Measurements from ENCODE around the gene DUSP19.
A peak's percentile ranks its signal among the peaks of the same experiment; 100 is the strongest.
"Not testable (repeated sequence)": the region's sequence is repeated elsewhere in the genome, so short reads cannot be mapped to it uniquely, and the experiment has no call there.

The DUSP19 gene, protein sequence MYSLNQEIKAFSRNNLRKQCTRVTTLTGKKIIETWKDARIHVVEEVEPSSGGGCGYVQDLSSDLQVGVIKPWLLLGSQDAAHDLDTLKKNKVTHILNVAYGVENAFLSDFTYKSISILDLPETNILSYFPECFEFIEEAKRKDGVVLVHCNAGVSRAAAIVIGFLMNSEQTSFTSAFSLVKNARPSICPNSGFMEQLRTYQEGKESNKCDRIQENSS

DNA sequence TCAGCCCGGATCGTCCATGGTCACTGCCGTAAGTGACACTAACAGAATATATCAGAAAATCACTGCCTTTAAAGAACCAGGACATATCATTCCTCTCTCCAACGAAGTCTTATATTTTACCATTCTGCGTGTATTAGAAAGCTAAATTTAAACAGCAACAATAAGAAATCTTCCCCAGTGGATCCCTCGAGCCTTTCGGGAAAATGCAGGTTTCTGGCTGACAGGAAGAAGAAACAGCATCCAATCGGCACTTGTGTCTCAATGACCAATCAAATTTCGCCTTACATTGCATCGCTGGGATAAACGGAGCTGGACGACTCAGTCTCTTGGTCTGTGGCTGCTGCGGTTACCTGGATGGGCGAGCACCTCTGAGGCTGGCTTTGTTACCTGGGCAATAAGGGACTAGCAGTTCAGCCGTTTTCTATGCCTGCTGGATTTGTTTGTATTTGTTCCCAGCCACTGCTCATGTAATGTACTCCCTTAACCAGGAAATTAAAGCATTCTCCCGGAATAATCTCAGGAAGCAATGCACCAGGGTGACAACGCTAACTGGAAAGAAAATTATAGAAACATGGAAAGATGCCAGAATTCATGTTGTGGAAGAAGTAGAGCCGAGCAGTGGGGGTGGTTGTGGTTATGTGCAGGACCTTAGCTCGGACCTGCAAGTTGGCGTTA, at the start of gene DUSP19:
Gene DUSP19 (plus strand): TSS at position 284 of the 675 bp plus-strand sequence. CDS start 187 bp downstream, at position 471.
- DNase-seq = peak; percentile 83 to 90

DNA sequence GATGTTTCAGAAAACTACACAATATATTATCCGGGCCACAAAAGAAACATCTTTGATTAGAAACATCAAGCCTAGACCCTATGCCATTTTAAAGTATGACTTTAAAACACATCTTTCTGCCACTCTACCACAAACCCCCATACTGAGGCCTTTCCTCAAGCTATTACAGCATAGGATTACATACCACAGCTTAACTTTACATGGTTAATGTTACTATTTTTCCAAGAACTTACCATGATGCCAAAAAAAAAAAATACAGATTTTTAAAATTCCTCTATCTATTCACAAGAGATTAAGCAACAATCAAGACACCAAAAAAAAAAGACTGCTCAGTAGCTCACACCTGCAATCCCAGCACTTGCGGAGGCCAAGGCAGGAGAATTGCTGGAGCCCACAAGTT, 49.3 kb upstream of the DUSP19 start:
- DNase-seq = no peak

DNA sequence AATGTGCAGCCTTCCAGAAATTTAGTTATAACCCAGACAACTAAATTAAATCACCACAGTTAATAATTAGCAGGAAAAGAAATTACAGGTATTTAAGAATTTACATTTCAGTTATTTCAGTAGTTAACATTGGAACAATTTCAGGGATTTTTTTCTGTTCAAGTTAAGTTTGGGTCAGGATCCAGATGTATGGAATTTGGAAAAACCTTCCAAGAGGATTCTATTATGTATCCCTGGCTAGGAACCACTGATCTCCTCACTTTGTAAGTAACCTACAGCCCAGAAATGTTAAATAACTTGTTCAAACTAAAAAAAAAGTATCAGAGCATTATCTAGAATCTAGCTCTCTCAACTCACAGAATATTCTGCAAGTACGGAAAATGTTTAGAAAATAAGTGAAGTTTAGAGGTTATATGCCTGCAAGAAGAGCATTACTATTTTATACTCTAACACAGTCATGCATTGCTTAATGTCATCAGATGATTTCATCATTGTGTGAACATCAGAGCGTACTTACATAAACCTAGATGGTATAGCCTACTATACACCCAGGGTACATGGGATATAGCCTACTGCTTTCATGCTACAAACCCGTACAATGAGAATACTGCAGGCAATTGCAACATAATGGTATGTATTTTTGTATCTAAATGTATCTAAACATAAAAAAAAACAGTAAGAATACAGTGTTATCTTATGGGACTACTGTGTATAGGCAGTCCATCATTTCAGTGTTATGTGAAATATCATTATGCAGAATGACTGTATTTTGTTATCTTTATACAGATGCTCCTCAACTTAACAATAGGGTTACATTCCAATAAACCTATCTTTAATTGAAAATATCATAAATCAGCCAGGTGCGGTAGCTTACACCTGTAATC, 46.4 kb upstream of the DUSP19 start:
- DNase-seq = no peak

DNA sequence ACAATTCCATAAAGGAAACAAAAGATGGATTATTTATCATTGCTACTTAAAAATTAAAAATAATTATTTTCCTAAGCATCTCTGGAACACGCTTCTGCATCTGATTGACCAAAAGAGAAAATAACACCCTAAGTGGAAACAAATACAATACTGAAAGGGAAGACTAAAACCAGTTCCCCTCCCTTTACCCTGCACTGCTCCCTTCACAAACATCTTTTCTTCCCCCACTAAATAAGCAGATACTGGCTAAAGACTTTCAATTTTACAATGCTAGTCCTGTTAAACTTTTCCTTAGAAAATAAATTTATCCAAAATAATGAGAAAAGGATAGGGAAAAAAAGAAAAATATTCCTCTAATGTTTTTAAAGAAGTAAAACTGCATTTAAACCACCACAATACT, 44.6 kb upstream of the DUSP19 start:
- DNase-seq = no peak

DNA sequence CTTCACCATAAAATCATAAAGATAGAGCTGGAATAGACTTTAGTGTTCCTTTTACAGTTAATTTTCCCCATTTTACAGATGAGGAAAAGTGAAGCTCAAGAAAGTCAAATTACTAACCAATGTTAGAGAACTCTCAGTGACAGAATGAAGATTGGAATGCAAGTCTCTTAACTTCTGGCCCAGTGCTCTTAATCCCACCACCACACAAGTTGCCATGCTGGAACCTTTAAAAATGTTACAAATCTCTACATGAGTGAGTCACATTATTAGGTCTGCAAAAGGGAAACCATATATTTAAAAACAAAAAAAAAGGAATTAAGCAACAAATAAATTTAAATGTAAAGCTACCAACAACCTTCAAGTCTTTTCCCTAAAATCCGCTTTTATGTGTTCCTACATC, 43.7 kb upstream of the DUSP19 start:
- no peak for DNase-seq

DNA sequence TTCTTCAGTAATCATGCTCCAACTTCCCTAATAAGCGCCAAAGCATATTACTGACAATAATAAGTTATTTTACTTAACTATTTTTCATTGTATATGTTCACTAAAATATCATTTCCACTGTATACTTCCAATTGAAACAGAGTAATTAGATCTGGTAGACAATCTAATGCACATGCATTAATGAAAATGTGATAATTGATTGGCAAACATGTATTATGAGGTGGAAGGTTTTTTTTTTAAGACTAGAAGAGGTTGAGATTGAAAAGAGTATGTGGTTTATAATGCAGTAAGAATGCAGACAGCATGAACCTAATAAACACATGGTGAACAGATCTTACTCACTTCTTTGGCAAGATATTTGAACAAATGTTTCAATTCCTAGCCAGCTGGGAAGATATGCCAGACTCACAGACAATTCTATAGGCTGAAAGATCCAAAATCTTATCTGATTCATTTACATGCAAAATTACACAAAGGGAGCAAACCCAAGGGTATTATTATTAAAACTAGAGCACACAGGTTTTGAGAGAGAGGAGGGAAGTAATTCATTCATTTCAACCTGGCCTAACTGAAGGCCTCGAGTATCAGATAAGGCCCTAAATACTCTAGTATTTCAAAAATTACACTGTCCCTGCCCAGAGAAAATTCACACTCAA, 43.1 kb upstream of the DUSP19 start:
- DNase-seq = no peak

DNA sequence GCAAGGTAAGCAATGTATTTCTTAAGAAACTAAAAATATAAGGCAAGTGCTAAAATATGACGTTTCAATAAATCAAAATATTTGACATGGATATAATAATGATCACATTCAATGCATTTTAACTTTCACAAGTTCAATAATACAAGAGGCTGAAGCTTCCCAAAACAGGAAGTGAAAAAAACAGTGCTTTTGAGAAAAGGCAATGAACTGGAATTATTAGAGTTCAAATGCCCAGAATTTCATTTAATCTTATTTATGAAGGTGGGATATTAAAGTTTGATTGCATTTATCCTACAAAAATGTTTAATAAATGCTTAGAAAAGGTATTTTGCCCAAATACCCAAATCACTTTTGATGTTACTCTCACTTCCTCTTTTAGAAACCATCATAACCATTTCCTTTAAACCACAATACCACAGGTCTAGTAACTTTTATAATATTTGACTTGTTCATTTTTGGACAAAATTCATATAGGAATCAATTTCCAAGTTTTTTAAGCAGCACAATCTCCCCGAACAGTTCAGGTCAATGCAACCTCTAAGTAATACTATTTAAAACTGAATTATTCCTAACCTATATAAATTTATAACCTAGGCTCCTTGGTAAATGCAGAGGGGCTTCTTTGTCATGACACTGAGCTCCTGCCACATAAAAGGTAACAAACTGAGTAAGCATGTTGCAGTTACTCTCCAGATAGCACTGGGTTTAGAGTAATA, 42.4 kb upstream of the DUSP19 start:
- DNase-seq = no peak

DNA sequence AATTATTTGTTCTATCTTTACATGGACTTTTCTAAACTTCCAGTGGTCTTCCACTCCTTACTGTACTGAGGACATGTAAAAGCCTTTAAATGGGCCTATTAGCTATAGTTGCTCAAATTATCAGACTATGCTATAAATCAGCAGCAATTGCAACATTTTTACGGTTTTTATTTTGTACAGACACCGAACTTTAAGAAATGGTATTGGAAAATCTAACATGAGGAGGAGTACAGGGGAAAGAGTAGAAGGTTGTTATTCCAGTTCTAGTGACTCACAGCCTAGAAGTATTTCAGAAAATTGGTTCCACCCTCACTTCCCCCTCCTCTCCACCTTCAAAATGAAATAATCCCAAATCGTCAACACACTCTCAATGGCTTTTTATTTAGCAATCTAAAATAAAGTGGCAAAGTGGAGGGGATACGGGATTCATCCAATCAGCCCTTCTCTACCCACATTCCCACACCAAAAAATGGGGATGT, 41.4 kb upstream of the DUSP19 start:
- DNase-seq = no peak

DNA sequence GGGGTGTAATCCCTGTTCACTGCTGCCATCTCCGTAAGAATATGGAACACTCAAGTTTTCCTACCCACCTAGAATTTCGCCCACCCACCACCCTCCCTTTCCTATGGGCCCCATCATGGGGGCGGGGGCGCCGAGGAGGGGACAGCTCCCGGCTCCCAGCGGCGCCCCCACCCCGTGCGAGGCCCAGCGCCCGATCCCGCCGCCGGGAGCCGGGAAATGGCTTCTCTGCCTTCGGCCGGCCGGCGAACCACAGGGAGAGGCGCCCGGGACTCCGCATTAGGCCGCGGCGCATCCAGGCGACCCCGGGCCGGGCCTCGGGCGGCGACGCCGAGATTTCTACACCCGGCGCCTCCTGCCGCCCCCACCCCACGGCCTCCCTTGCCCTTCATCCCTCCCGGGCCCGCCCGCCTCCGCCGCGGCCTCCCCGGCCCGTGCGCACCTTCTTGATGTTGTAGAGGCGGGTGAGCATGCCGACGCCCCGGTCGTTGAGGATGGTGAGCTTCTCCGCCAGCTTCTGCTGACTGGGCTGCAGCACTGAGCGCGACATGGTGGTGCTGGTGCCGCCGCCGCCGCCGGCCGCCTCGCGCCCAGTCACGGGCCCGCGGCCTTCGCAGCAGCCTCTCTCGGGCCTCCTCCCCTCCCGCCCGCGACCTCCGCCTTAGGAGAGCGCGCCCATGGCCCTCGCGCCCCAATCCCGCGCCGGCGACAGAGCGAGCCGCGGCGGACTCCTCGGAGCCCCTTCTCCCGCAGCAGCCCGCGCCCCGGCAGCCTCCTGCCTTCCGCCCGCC, 40.8 kb upstream of the DUSP19 start:
- DNase-seq = no peak

DNA sequence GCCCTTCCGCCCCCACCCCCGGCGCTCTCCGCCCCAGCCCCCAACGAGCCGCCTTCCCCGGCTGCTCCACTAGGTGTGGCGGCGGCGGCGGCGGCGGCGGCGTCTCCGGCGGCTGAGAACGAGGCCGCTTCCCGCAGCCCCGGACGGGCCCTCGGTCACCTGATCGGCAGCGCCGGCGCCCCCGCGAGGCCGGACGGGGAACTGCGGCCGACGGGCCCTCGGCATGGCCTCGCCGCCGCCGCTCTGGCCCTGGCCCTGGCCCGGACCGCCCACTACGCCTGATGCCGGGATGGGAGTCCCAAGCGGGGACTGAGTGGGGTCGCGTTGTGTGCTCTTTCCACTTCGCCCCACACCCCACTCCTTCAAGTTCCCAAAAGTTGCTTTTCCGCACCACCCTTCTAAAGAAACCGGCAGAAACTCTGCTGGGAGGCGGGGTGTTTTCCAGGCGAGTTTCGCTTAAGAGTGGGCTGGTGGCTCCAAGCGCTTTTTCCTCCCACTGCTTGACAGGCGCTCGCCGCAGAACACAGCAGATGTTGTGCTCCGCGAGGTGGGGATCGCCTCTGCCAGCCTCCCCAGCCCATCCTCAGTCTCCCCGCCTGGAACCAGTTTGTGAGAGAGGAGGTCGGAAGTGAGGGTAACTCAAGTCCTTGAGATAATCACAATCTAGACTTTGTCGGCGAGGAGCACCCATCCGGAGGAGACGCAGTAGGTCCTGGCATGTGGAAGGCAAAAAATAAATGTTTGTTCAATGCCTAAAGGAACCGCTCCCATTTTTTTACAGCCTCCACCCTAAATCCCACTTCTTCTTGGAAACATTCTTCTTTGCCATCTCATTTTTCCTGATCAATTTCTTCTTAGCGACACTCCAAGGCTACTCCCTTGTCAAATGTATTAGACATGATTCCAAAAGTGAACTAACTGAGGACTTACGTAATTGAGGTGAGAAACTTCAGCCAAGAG, 39.9 kb upstream of the DUSP19 start, which contains the start of gene NCKAP1:
Gene NCKAP1 (minus strand): TSS at position 117 of the 960 bp plus-strand sequence. CDS start 358 bp downstream, outside the sequence.
- DNase-seq = peak in 1 of 2 experiments; percentile 8

DNA sequence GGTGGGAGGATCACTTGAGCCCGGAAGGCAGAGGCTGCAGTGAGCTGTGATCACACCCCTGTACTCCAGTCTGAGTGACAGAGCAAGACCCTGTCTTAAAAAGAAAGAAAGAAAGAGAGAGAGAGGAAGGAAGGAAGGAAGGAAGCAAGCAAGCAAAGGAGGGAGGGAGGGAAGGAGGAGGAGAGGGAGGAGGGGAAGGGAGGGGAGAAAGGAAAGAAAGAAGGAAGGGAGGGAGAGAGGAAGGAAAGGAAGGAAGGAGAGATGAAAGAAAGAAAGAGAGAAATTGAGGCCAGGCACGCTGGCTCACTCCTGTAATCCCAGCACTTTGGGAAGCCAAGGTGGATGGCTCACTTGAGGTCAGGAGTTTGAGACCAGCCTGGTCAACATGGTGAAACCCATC, 37.9 kb upstream of the DUSP19 start:
- DNase-seq = no peak

DNA sequence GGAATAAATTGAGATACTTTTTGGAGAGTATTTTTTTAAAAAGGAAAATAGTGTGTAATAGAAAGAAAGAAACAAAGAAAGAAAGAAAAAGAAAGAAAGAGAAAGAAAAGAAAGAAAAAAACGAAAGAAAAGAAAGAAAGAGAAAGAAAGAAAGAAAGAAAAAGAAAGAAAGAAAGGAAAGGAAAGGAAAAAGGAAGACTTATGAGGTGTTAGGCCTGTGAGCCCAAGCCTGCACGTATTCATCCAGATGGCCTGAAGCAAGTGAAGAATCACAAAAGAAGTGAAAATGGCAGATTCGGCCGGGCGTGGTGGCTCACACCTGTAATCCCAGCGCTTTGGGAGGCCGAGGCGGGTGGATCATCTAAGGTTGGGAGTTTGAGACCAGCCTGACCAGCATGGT, 35.0 kb upstream of the DUSP19 start:
- DNase-seq = not testable (repeated sequence)

DNA sequence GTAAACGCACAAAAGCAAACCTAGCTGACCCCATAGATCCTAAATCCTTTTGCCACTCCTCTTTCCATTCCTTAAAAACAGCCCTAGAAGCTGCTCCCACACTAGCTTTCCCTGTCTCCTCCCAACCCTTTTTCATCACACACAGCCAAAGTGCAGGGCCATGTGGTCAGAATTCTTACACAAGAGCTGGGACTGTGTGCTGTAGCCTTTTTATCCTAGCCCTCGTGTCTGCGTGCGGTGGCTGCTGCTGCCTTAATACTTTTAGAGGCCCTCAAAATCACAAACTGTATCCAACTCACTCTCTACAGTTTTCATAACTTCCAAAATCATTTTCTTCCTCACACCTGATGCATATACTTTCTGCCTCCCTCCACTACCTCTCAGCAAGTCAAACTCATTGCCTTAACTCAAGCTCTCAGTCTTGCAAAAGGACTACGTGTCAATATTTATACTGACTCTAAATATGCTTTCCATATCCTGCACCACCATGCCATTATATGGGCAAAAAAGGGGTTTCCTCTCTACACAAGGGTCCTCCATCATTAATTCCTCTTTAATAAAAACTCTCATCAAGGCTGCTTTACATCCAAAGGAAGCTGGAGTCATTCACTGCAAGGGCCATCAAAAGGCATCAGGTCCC, 30.9 kb upstream of the DUSP19 start:
- not testable (repeated sequence) for DNase-seq

DNA sequence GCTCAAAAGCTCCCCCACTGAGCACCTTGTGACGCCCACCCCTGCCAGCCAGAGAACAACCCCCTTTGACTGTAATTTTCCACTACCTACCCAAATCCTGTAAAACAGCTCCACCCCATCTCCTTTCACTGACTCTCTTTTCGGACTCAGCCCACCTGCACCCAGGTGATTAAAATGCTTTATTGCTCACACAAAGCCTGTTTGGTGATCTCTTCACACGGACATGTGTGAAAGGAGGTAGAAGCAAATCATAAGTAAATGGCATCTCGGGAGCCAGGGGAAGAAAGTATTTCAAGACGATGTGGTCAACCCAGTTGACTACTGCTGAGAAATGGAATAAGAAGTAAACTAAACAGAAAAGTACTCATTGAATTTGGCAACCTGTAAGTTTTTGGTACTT, 29.1 kb upstream of the DUSP19 start:
- no peak for DNase-seq

DNA sequence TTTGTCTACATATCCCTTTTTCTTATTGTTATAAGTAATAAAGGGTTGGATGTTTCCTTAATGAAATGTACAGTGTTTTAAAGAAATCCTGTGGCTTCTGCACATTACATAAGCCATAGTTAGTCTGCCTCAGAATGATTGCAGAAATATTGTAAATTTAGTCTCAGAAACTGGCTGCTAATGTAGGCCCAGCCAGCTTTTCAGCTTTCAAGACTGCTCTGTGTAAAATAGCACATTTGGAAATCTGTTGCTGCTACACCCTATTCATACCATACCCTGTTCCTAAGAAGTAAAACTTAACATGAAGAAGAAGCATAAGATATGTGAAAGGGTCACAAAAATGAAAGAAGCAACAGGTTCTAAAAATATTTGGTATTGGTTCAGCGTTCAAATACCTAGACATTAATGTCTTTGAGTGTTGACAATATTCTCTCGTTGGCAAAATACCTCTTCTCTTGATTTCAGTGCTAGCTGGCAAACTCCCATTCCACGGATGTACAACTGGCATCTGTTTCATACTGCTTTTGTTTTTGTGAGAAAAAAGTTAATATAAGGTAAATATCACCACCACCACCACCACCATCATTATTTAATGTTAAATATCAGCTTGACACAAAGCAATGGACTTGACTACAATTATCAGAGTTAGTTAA, 21.1 kb upstream of the DUSP19 start:
- DNase-seq = no peak

DNA sequence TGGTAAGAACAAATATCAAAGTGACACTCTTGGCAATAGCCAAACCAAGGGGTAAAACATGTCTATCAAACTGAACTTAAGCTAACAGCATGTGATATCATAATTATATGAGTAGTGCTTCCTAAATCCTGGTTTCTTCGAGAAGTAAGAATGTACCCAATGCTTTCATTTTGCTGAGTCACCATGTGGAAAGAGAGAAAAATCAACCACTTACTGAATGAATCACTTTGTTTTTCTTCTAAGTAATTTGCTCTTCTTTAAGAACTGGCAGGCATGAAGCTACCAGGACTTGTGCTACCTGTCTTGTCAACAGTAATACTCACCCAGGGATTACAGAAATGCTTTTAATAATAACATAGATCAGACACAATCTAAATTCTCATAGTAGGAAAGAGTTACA, 19.0 kb upstream of the DUSP19 start:
- DNase-seq = no peak

DNA sequence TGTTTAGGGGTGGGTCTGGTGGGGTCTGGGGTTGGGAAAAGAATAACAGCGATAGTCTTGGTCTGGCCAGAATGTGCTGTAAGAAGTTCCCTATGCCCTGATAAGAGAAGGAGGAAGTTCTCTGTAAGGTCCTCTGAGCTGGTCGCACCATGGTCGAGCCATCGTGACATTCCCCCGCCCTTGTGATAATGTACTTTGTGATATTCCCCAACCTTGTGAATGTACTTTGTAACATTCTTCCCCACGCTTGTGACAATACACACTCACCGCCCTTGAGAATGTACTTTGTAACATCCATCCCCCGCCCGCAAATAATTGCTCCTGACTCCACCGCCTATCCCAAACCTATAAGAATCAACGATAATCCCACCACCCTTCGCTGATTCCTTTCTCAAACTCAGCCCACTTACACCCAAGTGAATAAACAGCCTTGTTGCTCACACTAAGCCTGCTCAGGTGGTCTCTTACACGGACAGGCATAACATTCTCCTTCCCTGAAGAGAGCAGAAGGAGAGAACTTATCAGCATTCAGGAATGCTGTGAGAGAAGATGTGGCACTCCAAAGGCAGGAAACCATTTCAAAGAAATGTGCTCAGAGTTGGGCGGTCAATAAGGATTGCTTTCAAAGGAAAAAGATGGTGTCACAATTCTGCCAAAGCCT, 17.8 kb upstream of the DUSP19 start:
- DNase-seq = no peak

DNA sequence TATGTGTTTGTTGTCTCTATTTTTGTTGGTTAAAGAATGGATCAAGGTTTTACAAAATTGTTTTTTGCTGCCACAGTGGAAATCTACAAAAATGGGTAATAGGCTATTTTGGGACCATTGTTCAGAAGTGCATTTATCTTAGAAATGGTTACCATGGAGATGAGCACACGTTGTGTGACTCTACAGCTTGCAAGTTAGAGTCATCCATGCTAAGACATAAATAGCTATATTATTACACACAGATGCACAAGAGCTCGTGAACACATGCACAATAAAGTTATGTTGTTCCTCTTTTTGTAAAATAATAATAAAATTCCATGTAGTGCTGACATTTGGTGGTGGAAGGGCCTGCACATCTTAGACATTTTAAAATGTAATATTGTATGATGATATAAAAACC, 15.5 kb upstream of the DUSP19 start:
- DNase-seq = no peak

DNA sequence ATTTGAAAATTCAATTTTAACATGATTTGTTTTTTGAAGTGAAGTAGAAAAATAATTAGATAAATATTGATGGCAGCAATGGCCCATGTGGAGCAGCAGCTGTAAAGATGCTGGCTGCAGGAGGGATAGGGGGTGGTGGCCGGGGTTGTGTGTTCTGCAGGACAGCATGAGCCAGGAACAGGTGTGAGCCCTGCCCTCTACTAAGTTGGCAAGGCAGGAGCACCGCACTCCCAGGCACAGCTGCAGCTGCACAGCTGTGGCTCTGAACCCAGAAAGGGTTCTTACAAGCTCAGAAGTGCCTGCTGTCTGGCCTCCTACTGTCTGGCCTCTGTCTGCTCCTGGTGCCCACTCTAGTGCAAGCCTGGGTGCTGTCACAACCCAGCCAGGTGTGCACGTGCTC, 10.0 kb upstream of the DUSP19 start:
- no peak for DNase-seq
